GM19397 (cell line): ENCODE data around the gene SQSTM1.

Experiments used
- ATAC-seq: cut with Tn5 transposase; IDR thresholded peaks from one replicate; pipeline ENCODE4 v1.9.1; 2021; ENCODE audit warnings: mild to moderate bottlenecking, moderate library complexity; ENCODE audit not compliant: unreplicated experiment

Gene SQSTM1

GRCh38 chr5:179872055-179872827 is 51.5 kb downstream of the SQSTM1 start:
- no peak for ATAC-seq

- no peak for ATAC-seq
These were observed 52.3 kb downstream of the SQSTM1 start for GRCh38 chr5:179872828-179873575.

GRCh38 chr5:179873588-179874110 is 52.9 kb downstream of the SQSTM1 start:
- no peak for ATAC-seq

GRCh38 chr5:179874136-179874535 is 53.4 kb downstream of the SQSTM1 start:
- no peak for ATAC-seq

GRCh38 chr5:179874536-179875292 is 54.0 kb downstream of the SQSTM1 start:
- no peak for ATAC-seq

- ATAC-seq = no peak
These were observed 55.3 kb downstream of the SQSTM1 start for GRCh38 chr5:179875741-179876609.

GRCh38 chr5:179876610-179876952 is 55.9 kb downstream of the SQSTM1 start:
- no peak for ATAC-seq

- ATAC-seq = no peak
These were observed 57.7 kb downstream of the SQSTM1 start for GRCh38 chr5:179878222-179879002.

- no peak for ATAC-seq
These were observed 58.4 kb downstream of the SQSTM1 start for GRCh38 chr5:179879003-179879689.

- no peak for ATAC-seq
These were observed 58.9 kb downstream of the SQSTM1 start for GRCh38 chr5:179879690-179880010.

- no peak for ATAC-seq
These were observed 59.5 kb downstream of the SQSTM1 start for GRCh38 chr5:179880066-179880650.

GRCh38 chr5:179880848-179881590 is 60.3 kb downstream of the SQSTM1 start:
- no peak for ATAC-seq

GRCh38 chr5:179882338-179882737 is 61.6 kb downstream of the SQSTM1 start:
- no peak for ATAC-seq

- no peak for ATAC-seq
These were observed 62.5 kb downstream of the SQSTM1 start for GRCh38 chr5:179883163-179883562.

GRCh38 chr5:179885491-179886090 is 64.9 kb downstream of the SQSTM1 start:
- no peak for ATAC-seq

- ATAC-seq = no peak
These were observed 65.6 kb downstream of the SQSTM1 start for GRCh38 chr5:179886190-179886911.

- no peak for ATAC-seq
These were observed 66.4 kb downstream of the SQSTM1 start for GRCh38 chr5:179887095-179887494.
